GM21529 (cell line): Measurements from ENCODE around the gene TMED8.
A peak's percentile ranks its signal among the peaks of the same experiment; 100 is the strongest.

Experiments
- ATAC-seq: cut with Tn5 transposase; IDR thresholded peaks from one replicate; pipeline ENCODE4 v1.9.1; 2021; ENCODE audit not compliant: unreplicated experiment

TMED8 gene

DNA sequence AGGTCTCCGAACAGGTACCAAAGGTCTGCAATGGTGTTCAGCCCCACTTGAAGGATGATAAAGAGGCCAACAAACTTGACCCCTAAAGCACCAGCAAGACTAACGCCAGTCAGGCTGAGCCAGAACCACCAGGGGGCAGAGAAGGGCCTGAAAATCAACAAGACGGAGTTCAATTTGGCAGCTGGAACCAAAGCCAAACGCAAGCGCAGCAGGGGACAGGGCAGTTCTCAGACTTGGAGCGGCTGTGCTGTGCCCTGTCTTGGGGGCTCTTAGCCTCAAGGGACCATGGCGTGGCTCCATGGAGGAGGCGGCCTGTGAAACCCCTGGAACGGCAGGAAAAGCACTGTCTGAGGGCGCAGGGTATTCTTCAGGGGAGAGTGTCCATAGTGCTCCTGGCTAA is 75.8 kb downstream of the TMED8 start:
- peak; percentile 51 for ATAC-seq

DNA sequence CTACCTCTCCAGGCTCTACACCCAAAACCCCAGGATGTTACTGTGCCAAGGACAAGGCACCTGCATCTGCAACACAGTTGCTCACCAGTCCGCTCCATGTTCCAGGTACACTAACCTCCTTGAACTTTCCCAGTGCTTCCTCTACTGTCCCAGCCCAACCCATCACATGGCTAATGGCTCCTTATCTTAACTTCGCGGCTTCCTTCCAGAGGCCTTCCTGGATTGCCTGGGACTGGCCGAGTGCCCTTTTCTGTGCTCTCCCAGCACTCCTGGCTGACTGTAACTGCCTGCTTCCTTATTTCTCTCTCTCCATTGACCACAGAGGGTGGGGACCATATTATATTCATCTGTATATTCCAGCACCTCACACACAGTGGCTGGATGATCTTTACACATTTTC is 77.1 kb downstream of the TMED8 start:
- ATAC-seq = no peak

DNA sequence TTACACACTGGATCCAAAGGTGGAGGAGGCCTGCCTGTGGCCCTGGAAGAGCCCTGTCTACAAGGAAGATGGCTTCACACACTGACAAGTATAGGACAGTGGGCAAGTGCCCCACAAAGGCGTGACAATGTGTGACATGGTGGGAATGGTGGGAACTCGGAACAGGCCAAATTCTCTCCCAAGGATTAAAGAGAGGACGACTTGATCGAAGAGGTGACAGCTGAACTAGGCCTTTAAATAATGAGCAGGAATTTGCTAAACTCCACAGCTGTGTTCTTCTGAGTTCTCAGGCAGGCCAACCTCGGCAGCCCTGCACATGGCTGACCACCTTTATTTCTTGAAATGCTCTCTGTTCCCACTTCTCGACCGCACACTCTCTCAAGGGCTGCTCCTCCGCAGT is 80.0 kb downstream of the TMED8 start:
- no peak for ATAC-seq

DNA sequence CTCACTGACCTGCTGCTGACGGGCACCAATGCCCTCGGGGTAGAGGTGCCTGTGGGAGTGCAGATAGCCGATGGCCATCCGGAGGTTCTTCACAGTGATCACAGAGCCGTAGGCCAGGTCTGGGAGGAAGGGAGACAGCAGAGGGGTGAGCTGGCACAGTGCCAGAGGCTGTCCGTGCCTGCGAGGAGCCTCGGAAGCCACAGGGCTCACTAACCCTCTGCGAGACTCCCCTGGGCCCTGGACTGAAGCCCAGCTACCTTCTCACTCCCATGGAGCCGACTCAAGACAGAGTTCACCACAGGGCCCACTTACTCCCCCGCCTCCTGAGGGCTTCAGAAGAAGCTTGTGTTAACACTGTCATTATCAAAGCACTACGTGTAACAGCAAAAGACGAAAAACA is 80.7 kb downstream of the TMED8 start:
- ATAC-seq = no peak

DNA sequence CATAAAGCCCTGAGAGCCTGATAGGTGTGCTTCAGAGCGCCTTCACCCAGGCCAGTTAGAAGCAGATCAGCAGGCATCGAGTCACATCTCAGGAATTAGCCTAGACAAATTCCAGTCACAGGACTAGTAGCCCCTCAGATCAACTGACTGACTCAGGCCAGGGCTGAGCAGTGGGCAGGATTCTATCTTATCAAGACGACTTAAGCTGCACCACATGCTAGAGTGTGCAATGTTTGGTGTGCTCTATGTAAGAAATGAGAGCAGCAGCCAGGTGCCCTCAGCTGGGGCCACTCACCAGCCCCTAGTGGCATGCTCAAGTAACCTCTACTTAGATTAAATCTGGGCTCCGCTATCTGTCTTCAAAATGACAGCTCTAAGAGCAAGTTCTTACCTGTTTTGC is 86.2 kb downstream of the TMED8 start:
- ATAC-seq = no peak

DNA sequence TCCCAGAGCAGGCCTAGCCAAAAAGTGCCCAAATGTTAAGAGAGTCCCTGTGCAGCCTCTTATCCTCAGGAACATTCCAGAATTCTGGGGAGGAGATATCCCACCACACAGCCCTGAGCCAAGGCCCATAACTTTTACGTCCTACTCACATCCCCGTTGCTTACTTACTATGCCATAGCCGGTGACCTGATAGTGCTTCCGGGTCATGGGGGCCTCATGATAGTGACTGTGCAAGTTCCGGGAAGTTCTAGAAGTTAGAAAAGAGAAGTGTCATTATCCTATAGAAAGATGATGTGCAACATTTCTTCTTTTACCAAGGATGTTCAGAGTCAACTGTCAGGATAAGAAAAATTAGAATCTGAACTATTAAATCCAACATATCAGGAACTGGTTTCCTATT is 90.3 kb downstream of the TMED8 start:
- ATAC-seq = no peak
